SIG-M5 (cell line): ENCODE data around the gene NTM.
"Not testable (repeated sequence)": the region's sequence is repeated elsewhere in the genome, so short reads cannot be mapped to it uniquely, and the experiment has no call there.

Source experiments
- DNase-seq: peaks from one replicate; lab custom pipeline; 2025; lab: John Stamatoyannopoulos, UW

The NTM gene

GRCh38 chr11:131370090-131370751 lies at the start of gene NTM:
NTM (plus strand) TSS chr11:131370615.
- no peak for DNase-seq

GRCh38 chr11:131324921-131325570 lies 45.4 kb upstream of the NTM start:
- DNase-seq, result no peak

GRCh38 chr11:131326829-131327228 lies 43.6 kb upstream of the NTM start:
- no peak for DNase-seq

- no peak for DNase-seq
These were observed 43.0 kb upstream of the NTM start for GRCh38 chr11:131327421-131327820.

- no peak for DNase-seq
These were observed 41.6 kb upstream of the NTM start for GRCh38 chr11:131328843-131329242.

GRCh38 chr11:131331010-131331409 lies 39.4 kb upstream of the NTM start:
- DNase-seq, result no peak

GRCh38 chr11:131331546-131331945 lies 38.9 kb upstream of the NTM start:
- DNase-seq, result no peak

- DNase-seq, result no peak
These were observed 35.8 kb upstream of the NTM start for GRCh38 chr11:131334601-131335000.

GRCh38 chr11:131341900-131342299 lies 28.5 kb upstream of the NTM start:
- DNase-seq, result not testable (repeated sequence)

GRCh38 chr11:131342442-131342841 lies 28.0 kb upstream of the NTM start:
- not testable (repeated sequence) for DNase-seq

GRCh38 chr11:131345406-131345805 lies 25.0 kb upstream of the NTM start:
- DNase-seq, result no peak

GRCh38 chr11:131349368-131350086 lies 20.9 kb upstream of the NTM start:
- no peak for DNase-seq

GRCh38 chr11:131350872-131351271 lies 19.5 kb upstream of the NTM start:
- no peak for DNase-seq

- DNase-seq, result no peak
These were observed 18.6 kb upstream of the NTM start for GRCh38 chr11:131351848-131352247.

- DNase-seq, result no peak
These were observed 16.6 kb upstream of the NTM start for GRCh38 chr11:131353766-131354165.

- DNase-seq, result no peak
These were observed 16.1 kb upstream of the NTM start for GRCh38 chr11:131354251-131354701.

- no peak for DNase-seq
These were observed 14.2 kb upstream of the NTM start for GRCh38 chr11:131356206-131356605.

- DNase-seq, result no peak
These were observed 5.0 kb upstream of the NTM start for GRCh38 chr11:131365329-131365930.

- DNase-seq, result no peak
These were observed 731 bp downstream of the NTM start for GRCh38 chr11:131370901-131371790.

GRCh38 chr11:131371791-131372104 lies 1.3 kb downstream of the NTM start:
- DNase-seq, result no peak

GRCh38 chr11:131372234-131372962 lies 2.0 kb downstream of the NTM start:
- DNase-seq, result no peak
